CD4-positive, alpha-beta T cell treated with Interleukin-6 at 100 ng/mL for 8 hours (primary cell): Measurements from ENCODE around the gene RNF212.
"Not testable (repeated sequence)": the region's sequence is repeated elsewhere in the genome, so short reads cannot be mapped to it uniquely, and the experiment has no call there.

Experiments
- DNase-seq: peaks from one replicate; pipeline ENCODE4 v3.0.0-alpha.2; 2020; ENCODE audit warnings: mixed read lengths, low spot score

The RNF212 gene

GRCh38 chr4:1048773-1049590 lies 64.4 kb downstream of the RNF212 start:
- DNase-seq: no peak

- DNase-seq: no peak
Measured at GRCh38 chr4:1047976-1048772, 65.2 kb downstream of the RNF212 start.

- no peak for DNase-seq
Measured at GRCh38 chr4:1047106-1047975, 66.0 kb downstream of the RNF212 start.

- DNase-seq: not testable (repeated sequence)
Measured at GRCh38 chr4:1046581-1047011, 66.8 kb downstream of the RNF212 start.

- DNase-seq: no peak
Measured at GRCh38 chr4:1045595-1046201, 67.7 kb downstream of the RNF212 start.

GRCh38 chr4:1045193-1045594 lies 68.2 kb downstream of the RNF212 start:
- DNase-seq: no peak

- no peak for DNase-seq
Measured at GRCh38 chr4:1044469-1045192, 68.7 kb downstream of the RNF212 start.

- DNase-seq: no peak
Measured at GRCh38 chr4:1043651-1044468, 69.5 kb downstream of the RNF212 start.

- no peak for DNase-seq
Measured at GRCh38 chr4:1043162-1043561, 70.2 kb downstream of the RNF212 start.

GRCh38 chr4:1042352-1043055 lies 70.9 kb downstream of the RNF212 start:
- DNase-seq: no peak

GRCh38 chr4:1041936-1042330 lies 71.4 kb downstream of the RNF212 start:
- DNase-seq: no peak

GRCh38 chr4:1041147-1041935 lies 72.0 kb downstream of the RNF212 start:
- DNase-seq: no peak

GRCh38 chr4:1040344-1041146 lies 72.8 kb downstream of the RNF212 start:
- no peak for DNase-seq

GRCh38 chr4:1039493-1040343 lies 73.6 kb downstream of the RNF212 start:
- DNase-seq: no peak

GRCh38 chr4:1038948-1039492 lies 74.3 kb downstream of the RNF212 start:
- no peak for DNase-seq

- DNase-seq: no peak
Measured at GRCh38 chr4:1036976-1037810, 76.2 kb downstream of the RNF212 start.
